Endothelial cell of umbilical vein (primary cell): ENCODE data around the gene MMP21. TPM values are rescaled to one million over a fixed set of nuclear protein-coding genes. Genes with fewer than 3 reads are reported as not detected.

Experiments
- BruUV-seq: library from RNA; stranded (reverse); fragments of 400-500 nt; replicated peaks from 2 replicates; lab custom pipeline; 2021; lab: Mats Ljungman, UMichigan
- CTCF ChIA-PET: fragments of 300-600, 350-600 bp; sonication (Branson Sonifier 250); formaldehyde crosslinking; loops from one replicate; lab custom pipeline; 2021; ENCODE audit warnings: antibody characterized with exemption, inconsistent platforms; lab: Charles Lee
- POLR2A ChIA-PET: fragments of 300-600, 350-600 bp; sonication (Branson Sonifier 250); formaldehyde crosslinking; loops from one replicate; lab custom pipeline; 2021; ENCODE audit warnings: antibody characterized with exemption, inconsistent platforms; lab: Charles Lee
- DNase-seq: peaks from one replicate; pipeline ENCODE4 v3.0.0-alpha.2; 2011; ENCODE audit warnings: low read depth, low spot score
- FAIRE-seq: peaks from 2 replicates; lab custom pipeline; 2011; peaks lifted over from hg19 to GRCh38; lab: Jason Lieb, UNC
- H2AFZ ChIP-seq: 2 replicates; pipeline ENCODE4 v1.6.0; 2012; ENCODE audit warnings: low read depth, low read length, control low read depth, inconsistent platforms
- H3K27ac ChIP-seq: 2 replicates; pipeline ENCODE4 v1.5.1; 2011; ENCODE audit warnings: low read depth, mild to moderate bottlenecking, control low read depth, low read length, moderate library complexity; ENCODE audit not compliant: insufficient read depth
- H3K27me3 ChIP-seq, 2 experiments: 2 replicates each; pipeline versions ENCODE4 v1.6.0 to v1.6.1; 2011; ENCODE audit warnings: low read length in 2 of 2, mixed read lengths in 1 of 2; ENCODE audit not compliant: control insufficient read depth in 2 of 2, insufficient read depth in 2 of 2
- H3K36me3 ChIP-seq, 2 experiments: 2 replicates in 1 of 2; 3 replicates in 1 of 2; pipeline ENCODE4 v1.5.1; 2011; ENCODE audit warnings: low read length in 2 of 2, mild to moderate bottlenecking in 1 of 2, moderate library complexity in 1 of 2; ENCODE audit not compliant: control insufficient read depth in 2 of 2, insufficient read depth in 2 of 2; ENCODE audit errors: extremely low read depth in 1 of 2
- H3K4me1 ChIP-seq: 3 replicates; pipeline ENCODE4 v1.5.1; 2011; ENCODE audit warnings: mild to moderate bottlenecking, low read length; ENCODE audit not compliant: control insufficient read depth, insufficient read depth; ENCODE audit errors: extremely low read depth
- H3K4me2 ChIP-seq: 2 replicates; pipeline ENCODE4 v1.6.1; 2011; ENCODE audit warnings: low read length, control low read depth, mixed read lengths; ENCODE audit not compliant: insufficient read depth
- H3K4me3 ChIP-seq, 3 experiments: fragments of 200-600 bp in 1 of 3; sonication (generic), shearing (Covaris generic) in 1 of 3; replicated peaks in 1 of 3; 2 replicates each; pipeline ENCODE4 v1.5.1; 2011 to 2016; ENCODE audit warnings: control low read depth in 3 of 3, low read length in 3 of 3, mild to moderate bottlenecking in 2 of 3, inconsistent platforms in 1 of 3, low read depth in 1 of 3, moderate library complexity in 1 of 3; ENCODE audit not compliant: insufficient read depth in 1 of 3
- H3K79me2 ChIP-seq: 2 replicates; pipeline ENCODE4 v1.6.0; 2012; ENCODE audit warnings: low read length, inconsistent platforms; ENCODE audit not compliant: control insufficient read depth, insufficient read depth
- H3K9ac ChIP-seq: replicated peaks from 2 replicates; pipeline ENCODE3; 2011; ENCODE audit warnings: low read length, control low read depth; ENCODE audit not compliant: insufficient read depth; ENCODE audit errors: extremely low read depth
- H3K9me1 ChIP-seq: replicated peaks from 3 replicates; pipeline ENCODE4 v1.6.0; 2011; ENCODE audit warnings: mild to moderate bottlenecking, low read length; ENCODE audit not compliant: control insufficient read depth, insufficient read depth; ENCODE audit errors: extremely low read depth
- H3K9me3 ChIP-seq: replicated peaks from 2 replicates; pipeline ENCODE4 v1.5.1; 2012; ENCODE audit warnings: low read length, inconsistent platforms; ENCODE audit not compliant: control insufficient read depth, insufficient read depth
- H4K20me1 ChIP-seq: replicated peaks from 2 replicates; pipeline ENCODE3; 2011; ENCODE audit warnings: mild to moderate bottlenecking, low read length; ENCODE audit not compliant: control insufficient read depth, insufficient read depth; ENCODE audit errors: extremely low read depth
- CTCF ChIP-seq, 2 donors: IDR thresholded peaks; 1 replicate in 1 of 2; 2 replicates in 1 of 2; pipeline ENCODE4 v1.5.1; 2011; ENCODE audit warnings: low read length in 2 of 2, mild to moderate bottlenecking in 2 of 2, moderate library complexity in 2 of 2, control low read depth in 1 of 2, inconsistent platforms in 1 of 2, low read depth in 1 of 2; ENCODE audit not compliant: insufficient read depth in 1 of 2; ENCODE audit errors: extremely low read depth in 1 of 2
- EZH2 ChIP-seq: IDR thresholded peaks from 2 replicates; pipeline ENCODE4 v1.6.1; 2012; ENCODE audit warnings: borderline replicate concordance, low read depth, mild to moderate bottlenecking, moderate library complexity, low read length, inconsistent platforms; ENCODE audit not compliant: severe bottlenecking
- FOS ChIP-seq: IDR thresholded peaks from 2 replicates; pipeline ENCODE4 v1.6.1; 2011; ENCODE audit warnings: mild to moderate bottlenecking, low read length, moderate library complexity, borderline replicate concordance; ENCODE audit not compliant: insufficient read depth
- GATA2 ChIP-seq: IDR thresholded peaks from 2 replicates; pipeline ENCODE4 v1.7.0; 2011; ENCODE audit warnings: low read depth, mild to moderate bottlenecking, moderate library complexity, mixed read lengths, low read length; ENCODE audit not compliant: insufficient read length, insufficient read depth
- JUN ChIP-seq: IDR thresholded peaks from 2 replicates; pipeline ENCODE4 v1.6.1; 2011; ENCODE audit warnings: borderline replicate concordance, low read depth; ENCODE audit not compliant: insufficient read length, insufficient read depth
- MAX ChIP-seq: IDR thresholded peaks from 2 replicates; pipeline ENCODE4 v1.6.1; 2011; ENCODE audit not compliant: insufficient read depth, insufficient read length
- MYC ChIP-seq: IDR thresholded peaks from one replicate; pipeline ENCODE4 v1.6.1; 2011; ENCODE audit warnings: mild to moderate bottlenecking, low read depth, low read length
- POLR2A ChIP-seq: IDR thresholded peaks from 2 replicates; pipeline ENCODE4 v1.6.1; 2012; ENCODE audit warnings: low read depth, mild to moderate bottlenecking, control low read depth, low read length
- POLR2AphosphoS5 ChIP-seq: IDR thresholded peaks from 2 replicates; pipeline ENCODE4 v1.6.1; 2012; ENCODE audit warnings: low read depth, mild to moderate bottlenecking, control low read depth, low read length, moderate library complexity; ENCODE audit not compliant: insufficient read depth
- dilution Hi-C: fragments of 300-500 bp; cut with MboI; formaldehyde crosslinking; loops from one replicate; pipeline ENCODE4 v1.15.0; 2019; ENCODE audit warnings: low sequenced_read_pairs; ENCODE audit not compliant: extremely low pct_ligation_motif_present
- intact Hi-C: fragments of 100-400 bp; cut with micrococcal nuclease; formaldehyde crosslinking; loops from one replicate; pipeline ENCODE4 v1.10.0; 2022
- polyA plus RNA-seq, 4 experiments: library from polyadenylated mRNA; depleted of rRNA in 3 of 4; stranded (reverse) in 3 of 4; unstranded in 1 of 4; fragments of >200 nt; gene quantifications; 2 replicates each; pipeline versions ENCODE4 v1.2.1 to v1.2.3, GENCODE V29; 2011 to 2012; ENCODE audit warnings: missing spikeins in 1 of 4
- total RNA-seq: library from RNA; stranded (reverse); gene quantifications from 2 replicates; pipeline ENCODE4 v1.2.3, GENCODE V29; 2021

The MMP21 gene
- total and polyA plus RNA-seq, 2 donors (not counting 3 experiments of a cell fraction or from before 2014, with no cell fraction given): 0.06 TPM; not detected in 1

DNA sequence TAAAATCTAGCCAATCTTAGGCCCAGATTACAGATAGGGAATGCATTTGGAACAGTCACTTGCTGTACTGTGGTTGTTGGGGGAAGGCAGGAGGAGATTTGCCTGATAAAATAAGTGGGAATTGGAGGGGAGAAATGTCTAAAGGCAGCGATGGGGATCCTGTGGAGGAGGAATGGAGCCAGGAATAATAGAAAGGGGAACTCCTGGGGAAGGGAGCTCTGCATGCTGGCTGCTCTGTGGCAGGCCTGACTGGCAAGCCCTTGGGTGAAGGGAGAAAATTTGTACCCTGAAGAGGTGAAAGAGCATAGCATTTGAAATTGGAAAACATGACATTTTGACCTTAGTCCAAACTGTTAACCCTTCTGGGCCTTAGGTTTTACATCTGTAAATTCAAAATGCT lies 13.7 kb downstream of the MMP21 start:
- Histone ChIP-seq H3K27me3 (no peaks in the 10 kb centered on the region), H3K27ac (no peak overlapping the region), H2AFZ (no peak overlapping the region), H3K4me2 (no peak overlapping the region), H4K20me1 (no peaks in the 10 kb centered on the region), H3K9me1 (no peaks in the 10 kb centered on the region), H3K79me2 (no peaks in the 10 kb centered on the region), H3K9ac (no peak overlapping the region), H3K4me1 (peaks cover 3% of the 10 kb centered on the region), H3K36me3 (peaks cover 15 to 16% of the 10 kb centered on the region in 2 experiments), H3K9me3 (no peaks in the 10 kb centered on the region), H3K4me3 (no peak overlapping the region)
- TF ChIP-seq GATA2 (no peak), CTCF (IDR thresholded peaks at IDR 0.05; ENCODE audit: extremely low read depth in 1 of 2, insufficient read depth in 1 of 2, low read depth in 1 of 2, low read length in 2 of 2) (no peak), EZH2 (no peak)
- dilution Hi-C loops (no loop called here), intact Hi-C loops (no loop called here)
- FAIRE-seq (no peak), DNase-seq (peak; percentile 5)
- POLR2A ChIA-PET: no interaction called here
- no TSS peak for BruUV-seq
- CTCF ChIA-PET: no interaction called here

DNA sequence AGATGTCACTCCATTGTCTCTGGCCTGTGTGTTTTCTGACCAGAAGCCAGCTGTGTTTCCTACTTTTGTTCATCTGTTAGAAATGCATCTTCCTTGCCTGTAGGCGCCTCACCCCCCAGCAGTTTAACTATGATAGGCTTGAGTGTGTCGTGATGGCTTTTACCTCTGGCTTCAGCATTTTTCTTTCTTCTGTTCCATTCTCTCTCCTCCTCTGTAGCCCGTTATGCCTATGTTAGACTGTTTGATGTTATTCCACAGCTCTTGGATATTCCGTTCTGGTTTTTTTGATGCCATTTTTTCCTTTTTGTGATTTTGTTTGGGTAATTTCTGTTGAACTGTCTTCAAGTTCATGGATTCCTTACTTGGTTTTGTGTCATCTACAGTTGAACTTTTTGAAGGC lies 17.9 kb downstream of the MMP21 start:
- BruUV-seq: no TSS peak
- dilution Hi-C loops (no loop called here), intact Hi-C loops (no loop called here)
- Histone ChIP-seq H3K4me1 (peaks cover 13% of the 10 kb centered on the region), H3K9me1 (no peaks in the 10 kb centered on the region), H3K4me2 (no peak overlapping the region), H2AFZ (no peak overlapping the region), H3K9me3 (no peaks in the 10 kb centered on the region), H3K36me3 (peaks cover 11 to 13% of the 10 kb centered on the region in 2 experiments), H3K9ac (no peak overlapping the region), H3K27me3 (no peaks in the 10 kb centered on the region), H3K79me2 (no peaks in the 10 kb centered on the region), H4K20me1 (no peaks in the 10 kb centered on the region), H3K4me3 (no peak overlapping the region), H3K27ac (no peak overlapping the region)
- ChIA-PET POLR2A (no interaction called here), CTCF (interaction anchor here (1.0 kb wide), 1 partner anchor 927 kb away, joined by 3 read pairs; no protein-coding TSS in a partner anchor)
- no peak for TF ChIP-seq FOS
- no peak for TF ChIP-seq POLR2AphosphoS5
- TF ChIP-seq EZH2: no peak
- TF ChIP-seq POLR2A: no peak
- no peak for TF ChIP-seq MYC
- TF ChIP-seq MAX: no peak
- no peak for TF ChIP-seq GATA2
- no peak for TF ChIP-seq CTCF (IDR thresholded peaks at IDR 0.05; ENCODE audit: extremely low read depth in 1 of 2, insufficient read depth in 1 of 2, low read depth in 1 of 2, low read length in 2 of 2)
- TF ChIP-seq JUN: no peak
- FAIRE-seq: no peak
- DNase-seq: peak; percentile 8
